A673 (cell line): ENCODE results near the gene SLC16A5. TPM values are rescaled to one million over a fixed set of nuclear protein-coding genes. Genes with fewer than 3 reads are reported as not detected.

Source experiments
- BruUV-seq: library from RNA; stranded (reverse); fragments of 400-500 nt; replicated peaks from 2 replicates; lab custom pipeline; 2021; lab: Mats Ljungman, UMichigan
- CTCF ChIA-PET: fragments of 300-600 bp; sonication (Branson Sonifier 250); formaldehyde crosslinking; loops from one replicate; lab custom pipeline; 2022; ENCODE audit warnings: antibody characterized with exemption; lab: Charles Lee
- POLR2A ChIA-PET: fragments of 300-600 bp; sonication (Branson Sonifier 250); formaldehyde crosslinking; loops from one replicate; lab custom pipeline; 2022; ENCODE audit warnings: antibody characterized with exemption; ENCODE audit not compliant: low non-redundant PET; lab: Charles Lee
- DNase-seq: peaks from one replicate; pipeline ENCODE4 v3.0.0-alpha.2; 2015; ENCODE audit warnings: low spot score
- H3K27ac ChIP-seq: fragments of 200-600 bp; sonication (generic); 2 replicates; pipeline ENCODE4 v1.5.1; 2016; ENCODE audit warnings: mixed run types, low read depth, mild to moderate bottlenecking, mixed read lengths, antibody characterized with exemption, low read length; ENCODE audit not compliant: poor library complexity, severe bottlenecking
- H3K27me3 ChIP-seq: fragments of 200-600 bp; sonication (generic); replicated peaks from 2 replicates; pipeline ENCODE4 v1.6.1; 2017; ENCODE audit warnings: mixed run types, low read depth, mild to moderate bottlenecking, mixed read lengths, antibody characterized with exemption, low read length; ENCODE audit not compliant: insufficient read depth, poor library complexity
- H3K36me3 ChIP-seq: fragments of 200-600 bp; sonication (generic); 2 replicates; pipeline ENCODE4 v1.6.1; 2016; ENCODE audit warnings: mixed run types, mild to moderate bottlenecking, mixed read lengths, antibody characterized with exemption, low read length; ENCODE audit not compliant: insufficient read depth, poor library complexity, severe bottlenecking
- H3K4me1 ChIP-seq: fragments of 200-600 bp; sonication (generic); 2 replicates; pipeline ENCODE4 v1.6.1; 2017; ENCODE audit warnings: mixed run types, mild to moderate bottlenecking, mixed read lengths, antibody characterized with exemption, low read length; ENCODE audit not compliant: insufficient read depth, poor library complexity, severe bottlenecking
- H3K4me3 ChIP-seq: fragments of 200-600 bp; sonication (generic); 2 replicates; pipeline ENCODE4 v1.5.1; 2016; ENCODE audit warnings: low read depth, mixed run types, mild to moderate bottlenecking, mixed read lengths, low read length; ENCODE audit not compliant: poor library complexity, severe bottlenecking
- H3K9me3 ChIP-seq: fragments of 200-600 bp; sonication (generic); 2 replicates; pipeline ENCODE4 v1.6.1; 2016; ENCODE audit warnings: mixed run types, low read depth, mild to moderate bottlenecking, mixed read lengths, antibody characterized with exemption, low read length; ENCODE audit not compliant: poor library complexity, severe bottlenecking
- CTCF ChIP-seq: fragments of 300-800, 200-600 bp; sonication (generic); conservative IDR thresholded peaks from 2 replicates; pipeline ENCODE4 v1.5.1; 2017; ENCODE audit warnings: low read depth, mild to moderate bottlenecking, antibody characterized with exemption, low read length, moderate library complexity, mixed read lengths
- EZH2 ChIP-seq: fragments of 200-600 bp; sonication (generic); IDR thresholded peaks from 2 replicates; pipeline ENCODE4 v1.6.1; 2017; ENCODE audit warnings: borderline replicate concordance, low read depth, mild to moderate bottlenecking, mixed read lengths, antibody characterized with exemption, low read length; ENCODE audit not compliant: poor library complexity, severe bottlenecking
- intact Hi-C: fragments of 100-400 bp; cut with micrococcal nuclease; formaldehyde crosslinking; loops from one replicate; pipeline ENCODE4 v1.10.0; 2022; ENCODE audit not compliant: unreplicated experiment
- total RNA-seq: library from RNA; stranded (reverse); gene quantifications from 2 replicates; pipeline ENCODE4 v1.2.3, GENCODE V29; 2021

SLC16A5 gene
- total RNA-seq, 1 experiment from 2014 or later, result 0.80 TPM

- TF ChIP-seq EZH2, result no peak
- no peak for TF ChIP-seq CTCF
- no peak overlapping the region for H3K4me3 ChIP-seq
- no peak for DNase-seq
- intact Hi-C loops, result no loop called here
- ChIA-PET CTCF (no interaction called here), POLR2A (no interaction called here)
- BruUV-seq, result no TSS peak
- H3K9me3 ChIP-seq, result no peaks in the 10 kb centered on the region
- no peaks in the 10 kb centered on the region for H3K27me3 ChIP-seq
- H3K27ac ChIP-seq, result no peak overlapping the region
- H3K4me1 ChIP-seq, result no peaks in the 10 kb centered on the region
- peaks cover 35% of the 10 kb centered on the region for H3K36me3 ChIP-seq
These were observed 26.1 kb upstream of the SLC16A5 start for GRCh38 chr17:75061618-75062017.

- no peaks in the 10 kb centered on the region for H3K9me3 ChIP-seq
- intact Hi-C loops, result no loop called here
- CTCF ChIA-PET, result interaction anchor here (0.5 to 0.6 kb wide), 2 partner anchors 127 to 140 kb away, joined by 5 to 9 read pairs; no protein-coding TSS in a partner anchor
- peaks cover 35% of the 10 kb centered on the region for H3K36me3 ChIP-seq
- BruUV-seq, result no TSS peak
- no peak for TF ChIP-seq CTCF
- no peak for TF ChIP-seq EZH2
- no peak for DNase-seq
- POLR2A ChIA-PET, result no interaction called here
- H3K27ac ChIP-seq, result no peak overlapping the region
- H3K4me1 ChIP-seq, result no peaks in the 10 kb centered on the region
- H3K27me3 ChIP-seq, result no peaks in the 10 kb centered on the region
- no peak overlapping the region for H3K4me3 ChIP-seq
These were observed 24.6 kb upstream of the SLC16A5 start for GRCh38 chr17:75063201-75063600.

GRCh38 chr17:75063626-75064025 is 24.1 kb upstream of the SLC16A5 start:
- DNase-seq, result no peak
- ChIA-PET CTCF (no interaction called here), POLR2A (no interaction called here)
- H3K9me3 ChIP-seq, result no peaks in the 10 kb centered on the region
- H3K27me3 ChIP-seq, result no peaks in the 10 kb centered on the region
- no TSS peak for BruUV-seq
- H3K4me1 ChIP-seq, result no peaks in the 10 kb centered on the region
- TF ChIP-seq EZH2 (no peak), CTCF (no peak)
- no peak overlapping the region for H3K27ac ChIP-seq
- no peak overlapping the region for H3K4me3 ChIP-seq
- peaks cover 35% of the 10 kb centered on the region for H3K36me3 ChIP-seq
- intact Hi-C loops, result no loop called here
